Glutamatergic neuron (in vitro differentiated cells): ENCODE measurements around the gene KRT83. TPM values are rescaled to one million over a fixed set of nuclear protein-coding genes. Genes with fewer than 3 reads are reported as not detected.
A peak's percentile ranks its signal among the peaks of the same experiment; 100 is the strongest.

Experiments used
- DNase-seq: peaks from one replicate; pipeline ENCODE4 v3.0.0; 2022
- H3K27ac Mint-ChIP-seq: one replicate; pipeline ENCODE4 v1.8.0; 2020; ENCODE audit warnings: mild to moderate bottlenecking, mixed read lengths, inconsistent platforms; ENCODE audit not compliant: unreplicated experiment
- H3K27me3 Mint-ChIP-seq: one replicate; pipeline ENCODE4 v1.8.0; 2020; ENCODE audit warnings: mild to moderate bottlenecking, moderate library complexity, mixed read lengths, inconsistent platforms; ENCODE audit not compliant: unreplicated experiment
- H3K36me3 Mint-ChIP-seq: one replicate; pipeline ENCODE4 v1.8.0; 2020; ENCODE audit warnings: mild to moderate bottlenecking, mixed read lengths, inconsistent platforms; ENCODE audit not compliant: unreplicated experiment
- H3K4me1 Mint-ChIP-seq: one replicate; pipeline ENCODE4 v1.8.0; 2020; ENCODE audit warnings: mild to moderate bottlenecking, low read depth, mixed read lengths, inconsistent platforms; ENCODE audit not compliant: unreplicated experiment
- H3K4me3 Mint-ChIP-seq: one replicate; pipeline ENCODE4 v1.8.0; 2020; ENCODE audit warnings: mild to moderate bottlenecking, mixed read lengths, inconsistent platforms; ENCODE audit not compliant: unreplicated experiment
- H3K9me3 Mint-ChIP-seq: one replicate; pipeline ENCODE4 v1.8.0; 2020; ENCODE audit warnings: mild to moderate bottlenecking, moderate library complexity, mixed read lengths, inconsistent platforms; ENCODE audit not compliant: unreplicated experiment
- CTCF ChIP-seq: fragments of 200-600 bp; sonication (generic); IDR thresholded peaks from one replicate; pipeline ENCODE4 v1.5.0; 2021; ENCODE audit not compliant: partially characterized antibody, unreplicated experiment
- total RNA-seq: library from RNA; stranded (reverse); fragmentation: NEBNext Ultra II Directional; extraction: Animal tissue kit (Norgen Biotek cat#: 25700); gene quantifications from one replicate; pipeline ENCODE4 v1.2.1, GENCODE V29; 2021; ENCODE audit not compliant: unreplicated experiment

Gene KRT83
- total RNA-seq, 1 donor from 2014 or later, result not detected

GRCh38 chr12:52327052-52327829 lies 6.0 kb upstream of the KRT83 start:
- no peak overlapping the region for H3K27ac Mint-ChIP-seq
- H3K27me3 Mint-ChIP-seq, result peaks cover 6% of the 10 kb centered on the region
- peaks cover 4% of the 10 kb centered on the region for H3K9me3 Mint-ChIP-seq
- H3K4me3 Mint-ChIP-seq, result no peak overlapping the region
- DNase-seq, result peak; percentile 27
- TF ChIP-seq CTCF, result peak; percentile 9
- peaks cover 5% of the 10 kb centered on the region for H3K4me1 Mint-ChIP-seq
- H3K36me3 Mint-ChIP-seq, result peaks cover 3% of the 10 kb centered on the region

DNA sequence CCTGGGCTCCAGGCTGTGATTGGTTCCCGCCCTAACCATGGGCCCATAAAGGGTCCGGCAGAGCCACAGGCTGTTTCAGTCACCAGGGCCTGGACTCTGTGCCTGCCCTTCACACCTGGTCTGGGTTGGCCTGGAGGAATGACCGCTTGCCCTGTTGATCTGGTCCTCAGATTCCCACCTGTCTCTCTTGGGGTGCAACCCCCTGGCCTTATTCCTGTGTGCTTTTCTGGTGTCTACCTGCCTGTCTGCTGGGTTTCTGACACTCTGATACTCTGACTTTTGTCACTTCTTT lies 2.9 kb upstream of the KRT83 start:
- peaks cover 2% of the 10 kb centered on the region for H3K4me1 Mint-ChIP-seq
- peaks cover 9% of the 10 kb centered on the region for H3K27me3 Mint-ChIP-seq
- peaks cover 4% of the 10 kb centered on the region for H3K9me3 Mint-ChIP-seq
- no peak overlapping the region for H3K27ac Mint-ChIP-seq
- H3K36me3 Mint-ChIP-seq, result peaks cover 3% of the 10 kb centered on the region
- no peak for TF ChIP-seq CTCF
- no peak overlapping the region for H3K4me3 Mint-ChIP-seq
- peak; percentile 6 for DNase-seq

- peak; percentile 2 for DNase-seq
- TF ChIP-seq CTCF, result no peak
Measured at GRCh38 chr12:52323416-52324152, 2.4 kb upstream of the KRT83 start.

GRCh38 chr12:52323001-52323400 lies 1.8 kb upstream of the KRT83 start:
- Mint-ChIP-seq H3K9me3 (peaks cover 4% of the 10 kb centered on the region), H3K27me3 (peaks cover 9% of the 10 kb centered on the region), H3K36me3 (peaks cover 3% of the 10 kb centered on the region), H3K4me1 (no peaks in the 10 kb centered on the region), H3K27ac (no peak overlapping the region), H3K4me3 (no peak overlapping the region)
- no peak for DNase-seq
- TF ChIP-seq CTCF, result no peak

More at GRCh38 chr12:52323416-52324152, 2.4 kb upstream of the KRT83 start:
- Mint-ChIP-seq H3K27me3 (peaks cover 9% of the 10 kb centered on the region), H3K9me3 (peaks cover 4% of the 10 kb centered on the region), H3K4me1 (no peaks in the 10 kb centered on the region), H3K36me3 (peaks cover 3% of the 10 kb centered on the region), H3K27ac (no peak overlapping the region), H3K4me3 (no peak overlapping the region)

GRCh38 chr12:52322069-52322468 lies 871 bp upstream of the KRT83 start:
- Mint-ChIP-seq H3K36me3 (peaks cover 3% of the 10 kb centered on the region), H3K9me3 (peaks cover 4% of the 10 kb centered on the region), H3K27ac (no peak overlapping the region), H3K4me1 (no peaks in the 10 kb centered on the region), H3K4me3 (no peak overlapping the region), H3K27me3 (peaks cover 7% of the 10 kb centered on the region)
- no peak for DNase-seq
- TF ChIP-seq CTCF, result no peak
